ENCODE data around the gene KLRC4.
"Not testable (repeated sequence)": the region's sequence is repeated elsewhere in the genome, so short reads cannot be mapped to it uniquely, and the experiment has no call there.

DNA sequence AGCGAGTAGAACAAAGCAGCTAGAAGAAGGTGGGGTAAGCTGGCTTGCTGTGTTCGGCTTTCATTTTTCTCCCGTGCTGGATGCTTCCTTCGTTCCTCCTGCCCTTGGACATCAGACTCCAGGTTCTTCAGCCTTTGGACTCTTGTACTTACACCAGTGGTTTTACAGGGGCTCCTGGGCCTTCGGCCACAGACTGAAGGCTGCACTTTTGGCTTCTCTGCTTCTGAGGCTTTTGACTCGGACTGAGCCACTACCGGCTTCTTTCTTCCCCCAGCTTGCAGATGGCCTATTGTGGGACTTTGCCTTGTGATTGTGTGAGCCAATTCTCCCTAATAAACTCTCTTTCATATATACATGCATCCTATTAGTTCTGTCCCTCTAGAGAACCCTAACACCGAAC, 16.4 kb upstream of the KLRC4 start:
- TF ChIP-seq, protein P1, sequence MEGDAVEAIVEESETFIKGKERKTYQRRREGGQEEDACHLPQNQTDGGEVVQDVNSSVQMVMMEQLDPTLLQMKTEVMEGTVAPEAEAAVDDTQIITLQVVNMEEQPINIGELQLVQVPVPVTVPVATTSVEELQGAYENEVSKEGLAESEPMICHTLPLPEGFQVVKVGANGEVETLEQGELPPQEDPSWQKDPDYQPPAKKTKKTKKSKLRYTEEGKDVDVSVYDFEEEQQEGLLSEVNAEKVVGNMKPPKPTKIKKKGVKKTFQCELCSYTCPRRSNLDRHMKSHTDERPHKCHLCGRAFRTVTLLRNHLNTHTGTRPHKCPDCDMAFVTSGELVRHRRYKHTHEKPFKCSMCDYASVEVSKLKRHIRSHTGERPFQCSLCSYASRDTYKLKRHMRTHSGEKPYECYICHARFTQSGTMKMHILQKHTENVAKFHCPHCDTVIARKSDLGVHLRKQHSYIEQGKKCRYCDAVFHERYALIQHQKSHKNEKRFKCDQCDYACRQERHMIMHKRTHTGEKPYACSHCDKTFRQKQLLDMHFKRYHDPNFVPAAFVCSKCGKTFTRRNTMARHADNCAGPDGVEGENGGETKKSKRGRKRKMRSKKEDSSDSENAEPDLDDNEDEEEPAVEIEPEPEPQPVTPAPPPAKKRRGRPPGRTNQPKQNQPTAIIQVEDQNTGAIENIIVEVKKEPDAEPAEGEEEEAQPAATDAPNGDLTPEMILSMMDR (conservative IDR thresholded peaks at IDR 0.05; ENCODE audit: low read depth, low read length), result not testable (repeated sequence)
- TF ChIP-seq POLR2A (IDR thresholded peaks at IDR 0.05; ENCODE audit: low read depth, low read length); CEBPB (IDR thresholded peaks at IDR 0.05; ENCODE audit: low read depth, low read length); MAFK (IDR thresholded peaks at IDR 0.05; ENCODE audit: low read depth, low read length); MXI1 (IDR thresholded peaks at IDR 0.05; ENCODE audit: borderline replicate concordance, low read depth, low read length); NFE2L2 (IDR thresholded peaks at IDR 0.05; ENCODE audit: low read depth, low read length); SMC3 (IDR thresholded peaks at IDR 0.05; ENCODE audit: low read depth, low read length); RFX5 (IDR thresholded peaks at IDR 0.05; ENCODE audit: low read depth, low read length); FOS (IDR thresholded peaks at IDR 0.05; ENCODE audit: low read depth, low read length); CHD1 (IDR thresholded peaks at IDR 0.05; ENCODE audit: low read depth, low read length): not testable (repeated sequence)
- TF ChIP-seq, protein P2, sequence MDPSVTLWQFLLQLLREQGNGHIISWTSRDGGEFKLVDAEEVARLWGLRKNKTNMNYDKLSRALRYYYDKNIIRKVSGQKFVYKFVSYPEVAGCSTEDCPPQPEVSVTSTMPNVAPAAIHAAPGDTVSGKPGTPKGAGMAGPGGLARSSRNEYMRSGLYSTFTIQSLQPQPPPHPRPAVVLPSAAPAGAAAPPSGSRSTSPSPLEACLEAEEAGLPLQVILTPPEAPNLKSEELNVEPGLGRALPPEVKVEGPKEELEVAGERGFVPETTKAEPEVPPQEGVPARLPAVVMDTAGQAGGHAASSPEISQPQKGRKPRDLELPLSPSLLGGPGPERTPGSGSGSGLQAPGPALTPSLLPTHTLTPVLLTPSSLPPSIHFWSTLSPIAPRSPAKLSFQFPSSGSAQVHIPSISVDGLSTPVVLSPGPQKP (IDR thresholded peaks at IDR 0.05; ENCODE audit: borderline replicate concordance, low read depth, low read length), result not testable (repeated sequence)

Measured in IMR-90 (cell line).